ENCODE results near the gene MLLT10. TPM values are rescaled to one million over a fixed set of nuclear protein-coding genes. Genes with fewer than 3 reads are reported as not detected.

Gene MLLT10
- total RNA-seq: 15.6 TPM in 2 replicates

GRCh38 chr10:21533467-21534279, at the start of gene MLLT10:
Gene MLLT10, plus strand, starts transcription at chr10:21534232. Its CDS starts 413 bp downstream, at chr10:21534645.

GRCh38 chr10:21525367-21526187, 8.5 kb upstream of the MLLT10 start, which contains the start of gene SKIDA1:
Gene SKIDA1, minus strand, starts transcription at chr10:21525682. Its CDS starts 7,860 bp downstream, at chr10:21517822.

Other genes starting within 250 kb of the MLLT10 start
- 0.29 and 0.53 TPM in 2 replicates for gene SKIDA1, start 8.6 kb upstream of the MLLT10 start, total RNA-seq